Gastroesophageal sphincter (tissue), 4 donors: ENCODE measurements around the gene ARHGEF19. TPM values are rescaled to one million over a fixed set of nuclear protein-coding genes. Genes with fewer than 3 reads are reported as not detected.

Experiments used
- ATAC-seq: fragments of 150-250 bp; one replicate; pipeline ENCODE4 v1.9.1; 2016; ENCODE audit warnings: mild to moderate bottlenecking, moderate library complexity
- H3K27ac ChIP-seq, 4 donors: fragments of 200-600 bp; sonication (generic) in 3 of 4; 1 replicate in 3 of 4; 2 replicates in 1 of 4; pipeline ENCODE4 v1.5.1; 2016 to 2019
- H3K27me3 ChIP-seq: fragments of 200-600 bp; sonication (generic); one replicate; pipeline ENCODE4 v1.5.1; 2019
- H3K36me3 ChIP-seq, 2 donors: fragments of 200-600 bp; sonication (generic); one replicate each; pipeline ENCODE4 v1.5.1; 2019; ENCODE audit warnings: control low read depth in 1 of 2
- H3K4me1 ChIP-seq, 3 donors: fragments of 200-600 bp; sonication (generic); 1 replicate in 2 of 3; 2 replicates in 1 of 3; pipeline ENCODE4 v1.5.1; 2016 to 2019; ENCODE audit warnings: control low read depth in 2 of 3
- H3K4me3 ChIP-seq, 2 donors: fragments of 200-600 bp; sonication (generic); one replicate each; pipeline ENCODE4 v1.5.1; 2019; ENCODE audit warnings: mild to moderate bottlenecking in 1 of 2, moderate library complexity in 1 of 2
- H3K9me3 ChIP-seq, 3 donors: fragments of 200-600 bp; sonication (generic); one replicate each; pipeline ENCODE4 v1.5.1; 2017 to 2019; ENCODE audit warnings: control low read depth in 2 of 3
- EP300 ChIP-seq: sonication (generic); formaldehyde crosslinking; IDR thresholded peaks from one replicate; pipeline ENCODE4 v1.6.1; 2017; ENCODE audit warnings: antibody characterized with exemption, mild to moderate bottlenecking
- POLR2A ChIP-seq, 2 donors: fragments of 450-650 bp; IDR thresholded peaks; one replicate each; pipeline ENCODE4 v1.6.1; 2017; ENCODE audit warnings: antibody characterized with exemption in 2 of 2, mild to moderate bottlenecking in 2 of 2, moderate library complexity in 1 of 2
- POLR2AphosphoS5 ChIP-seq: sonication (generic); formaldehyde crosslinking; IDR thresholded peaks from one replicate; pipeline ENCODE4 v1.6.1; 2017; ENCODE audit warnings: antibody characterized with exemption
- WGBS, 2 donors: methylation state at CpG; one replicate each; pipeline ENCODE4 v1.1.5; 2018; ENCODE audit warnings: low coverage in 1 of 2; 5-methylcytosine and 5-hydroxymethylcytosine counted together
- total RNA-seq, 4 donors: library from RNA; depleted of rRNA; stranded (reverse); fragments of >200 nt; gene quantifications; one replicate each; pipeline ENCODE4 v1.1.0, GENCODE V29; 2016
- TF ChIP-seq, protein P1 (sequence below), 4 experiments: fragments of 200-600 bp in 2 of 4; fragments of 450-650 bp in 2 of 4; sonication (generic) in 1 of 4; IDR thresholded peaks; one replicate each; pipeline ENCODE4 v1.5.1; 2017 to 2019; ENCODE audit warnings: antibody characterized with exemption in 4 of 4, mild to moderate bottlenecking in 2 of 4, moderate library complexity in 2 of 4

The ARHGEF19 gene
- total RNA-seq, 4 donors from 2014 or later: 2.8 to 3.6 (median 3.4) TPM

DNA sequence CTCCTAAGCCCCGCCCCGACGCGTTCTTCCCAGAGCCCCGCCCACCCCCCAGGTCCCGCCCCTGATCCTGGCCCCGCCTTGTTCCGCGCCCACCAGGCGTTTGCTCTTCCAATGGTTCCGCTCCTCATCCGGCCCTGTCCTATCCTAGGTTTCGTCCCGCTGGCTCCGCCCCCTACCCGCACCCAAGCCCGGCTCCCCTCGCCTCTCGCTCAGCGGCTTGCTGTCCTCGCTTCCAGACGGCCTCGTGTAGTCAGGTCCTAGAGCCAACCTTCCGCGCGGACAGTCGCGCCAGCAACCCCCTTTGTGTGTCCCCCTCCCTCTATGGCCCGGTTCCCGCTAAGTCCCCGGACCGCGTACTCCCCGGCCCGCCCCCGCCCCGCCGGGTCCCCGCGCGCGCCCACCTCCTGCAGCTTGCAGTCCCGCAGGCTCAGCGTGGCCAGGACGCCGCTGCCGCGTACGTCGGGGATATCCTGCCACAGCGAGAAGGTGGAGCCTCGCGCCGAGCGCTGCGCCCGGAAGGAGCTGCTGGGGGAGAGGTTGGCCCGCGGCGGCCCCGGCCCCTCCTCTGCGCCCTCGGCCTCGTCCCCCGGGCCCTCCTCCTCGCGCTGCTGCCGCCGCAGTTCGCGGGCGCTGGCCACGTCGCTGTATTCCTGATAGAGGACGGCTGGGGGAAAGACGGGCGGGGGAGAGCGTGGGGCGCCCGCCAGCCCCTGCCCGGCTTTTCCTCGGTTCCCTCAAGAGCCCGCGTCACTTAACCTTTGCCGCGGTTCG, 5.7 kb downstream of the ARHGEF19 start:
- TF ChIP-seq POLR2AphosphoS5 (peak; percentile 68), EP300 (no peak), POLR2A (IDR thresholded peaks at IDR 0.05) (peak in 1 of 2 donors; percentile 44)
- TF ChIP-seq, protein P1, sequence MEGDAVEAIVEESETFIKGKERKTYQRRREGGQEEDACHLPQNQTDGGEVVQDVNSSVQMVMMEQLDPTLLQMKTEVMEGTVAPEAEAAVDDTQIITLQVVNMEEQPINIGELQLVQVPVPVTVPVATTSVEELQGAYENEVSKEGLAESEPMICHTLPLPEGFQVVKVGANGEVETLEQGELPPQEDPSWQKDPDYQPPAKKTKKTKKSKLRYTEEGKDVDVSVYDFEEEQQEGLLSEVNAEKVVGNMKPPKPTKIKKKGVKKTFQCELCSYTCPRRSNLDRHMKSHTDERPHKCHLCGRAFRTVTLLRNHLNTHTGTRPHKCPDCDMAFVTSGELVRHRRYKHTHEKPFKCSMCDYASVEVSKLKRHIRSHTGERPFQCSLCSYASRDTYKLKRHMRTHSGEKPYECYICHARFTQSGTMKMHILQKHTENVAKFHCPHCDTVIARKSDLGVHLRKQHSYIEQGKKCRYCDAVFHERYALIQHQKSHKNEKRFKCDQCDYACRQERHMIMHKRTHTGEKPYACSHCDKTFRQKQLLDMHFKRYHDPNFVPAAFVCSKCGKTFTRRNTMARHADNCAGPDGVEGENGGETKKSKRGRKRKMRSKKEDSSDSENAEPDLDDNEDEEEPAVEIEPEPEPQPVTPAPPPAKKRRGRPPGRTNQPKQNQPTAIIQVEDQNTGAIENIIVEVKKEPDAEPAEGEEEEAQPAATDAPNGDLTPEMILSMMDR (IDR thresholded peaks at IDR 0.05): no peak
- H3K4me1 ChIP-seq: peaks cover 0 to 32% (median 9%) of the 10 kb centered on the region in 3 donors
- H3K4me3 ChIP-seq: peak overlapping the region; percentile 36 to 55
- no peaks in the 10 kb centered on the region for H3K27me3 ChIP-seq
- no peaks in the 10 kb centered on the region for H3K9me3 ChIP-seq
- H3K27ac ChIP-seq: peak overlapping the region; percentile 68 to 97 (median 90)
- no peaks in the 10 kb centered on the region for H3K36me3 ChIP-seq
- ATAC-seq: peak; percentile 96
- WGBS, 2 donors: 0% methylated on average over 1 to 15 of the region's 87 CpGs

DNA sequence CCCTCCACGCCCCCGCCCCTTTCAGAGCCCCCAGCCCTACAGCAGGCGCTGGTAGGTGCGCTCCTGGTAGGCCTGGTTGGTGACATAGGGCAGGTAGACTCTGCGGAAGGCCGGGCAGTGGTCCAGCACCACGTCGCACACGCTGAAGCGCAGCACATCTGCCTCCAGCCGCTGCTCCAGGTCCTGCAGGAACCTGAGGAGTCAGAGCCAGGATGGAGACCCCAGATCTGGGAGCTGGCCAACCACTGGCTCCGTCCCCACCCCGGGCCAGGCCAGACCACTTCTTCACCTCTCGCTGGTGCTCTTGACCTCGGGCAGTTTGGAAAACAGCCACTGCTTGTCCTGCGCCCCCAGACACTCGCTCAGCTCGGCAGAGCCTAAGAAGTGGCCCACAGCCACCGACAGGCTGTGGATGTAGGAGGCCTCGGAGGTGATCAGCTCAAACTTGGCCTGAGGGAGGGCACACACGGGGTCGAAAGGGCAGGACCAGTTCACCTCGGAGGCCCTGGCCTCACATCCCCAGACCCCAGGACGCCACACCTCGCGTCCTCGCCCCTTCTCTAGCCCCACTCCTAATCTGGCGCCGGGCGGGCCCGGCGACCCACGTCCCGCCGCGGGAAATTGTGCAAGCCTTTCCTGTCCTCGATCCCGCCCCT, 6.4 kb downstream of the ARHGEF19 start:
- peak; percentile 19 for ATAC-seq
- Histone ChIP-seq H3K9me3 (no peaks in the 10 kb centered on the region), H3K27ac (peak overlapping the region; percentile 11 to 97 (median 90)), H3K27me3 (no peaks in the 10 kb centered on the region), H3K4me1 (peaks cover 0 to 32% (median 9%) of the 10 kb centered on the region in 3 donors), H3K36me3 (no peaks in the 10 kb centered on the region), H3K4me3 (peak overlapping the region; percentile 18 to 55)
- TF ChIP-seq, protein P1 (IDR thresholded peaks at IDR 0.05): no peak
- TF ChIP-seq POLR2AphosphoS5 (no peak), EP300 (no peak), POLR2A (IDR thresholded peaks at IDR 0.05) (no peak)
- WGBS, 2 donors: 0% methylated on average over 6 of the region's 38 CpGs; no CpG with 5 or more reads in 1 of the 2 donors

DNA sequence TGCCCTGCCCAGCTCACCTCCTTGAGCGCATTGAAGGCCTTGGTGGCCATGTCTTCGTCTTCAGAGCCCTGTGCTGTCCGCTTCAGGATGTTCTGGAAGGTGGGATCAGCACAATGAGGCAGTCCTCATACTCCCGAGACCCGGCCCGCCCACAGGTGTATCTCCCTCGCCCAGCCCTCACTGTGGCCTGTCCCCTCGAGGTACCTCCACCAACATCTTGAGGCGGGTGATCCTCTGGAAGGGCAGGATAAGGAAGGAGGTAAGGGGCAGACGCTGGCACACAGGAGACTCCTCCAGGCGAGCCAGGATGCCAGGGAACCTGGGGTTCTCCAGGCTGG, 7.1 kb downstream of the ARHGEF19 start:
- no CpG with 5 or more reads among the region's 11 CpGs for WGBS, 2 donors
- TF ChIP-seq POLR2AphosphoS5: no peak
- TF ChIP-seq, protein P1 (IDR thresholded peaks at IDR 0.05): peak in 1 of 4 experiments; percentile 1
- H3K4me3 ChIP-seq: no peak overlapping the region
- peaks cover 0 to 32% (median 9%) of the 10 kb centered on the region in 3 donors for H3K4me1 ChIP-seq
- no peaks in the 10 kb centered on the region for H3K27me3 ChIP-seq
- no peaks in the 10 kb centered on the region for H3K9me3 ChIP-seq
- no peak for ATAC-seq
- no peaks in the 10 kb centered on the region for H3K36me3 ChIP-seq
- peak overlapping the region in 2 of 4 donors; percentile 90 to 91 for H3K27ac ChIP-seq

DNA sequence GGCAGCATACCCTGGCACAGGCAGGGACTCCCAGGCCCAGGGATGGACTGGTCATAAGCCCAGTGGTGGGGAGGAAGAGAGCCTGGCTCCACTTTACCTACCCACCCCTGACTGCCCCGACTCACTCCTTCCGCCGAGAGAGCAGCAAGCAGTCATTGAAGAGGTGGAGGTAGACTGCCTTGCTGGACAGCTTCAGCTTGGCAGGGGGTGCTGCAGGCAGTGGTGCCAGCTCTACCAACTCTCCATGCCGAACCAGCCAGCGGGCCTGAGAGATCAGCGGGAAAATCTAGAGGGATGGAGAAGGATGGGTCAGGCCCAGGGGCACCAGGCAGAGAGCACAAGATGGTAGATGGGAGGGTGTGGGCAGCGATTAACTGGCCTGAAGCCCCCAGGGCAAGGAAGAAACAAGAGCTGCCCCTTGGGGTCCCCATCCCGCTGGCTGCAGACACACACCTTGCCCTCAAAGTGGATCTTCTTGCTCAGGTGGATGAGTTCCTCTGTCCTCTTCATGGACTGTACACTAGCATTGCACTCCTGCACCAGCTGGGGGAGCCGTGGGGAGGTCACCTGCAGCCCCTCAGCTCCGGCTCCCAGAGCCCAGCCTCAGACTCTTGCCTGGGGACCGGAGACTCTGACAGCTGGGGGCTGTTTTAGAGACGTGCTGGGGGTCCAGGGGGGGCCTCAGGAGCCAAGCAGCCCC, 7.7 kb downstream of the ARHGEF19 start:
- Histone ChIP-seq H3K4me3 (no peak overlapping the region), H3K36me3 (no peaks in the 10 kb centered on the region), H3K27ac (peak overlapping the region in 1 of 4 donors; percentile 91), H3K27me3 (no peaks in the 10 kb centered on the region), H3K9me3 (no peaks in the 10 kb centered on the region), H3K4me1 (peaks cover 0 to 32% (median 9%) of the 10 kb centered on the region in 3 donors)
- ATAC-seq: no peak
- 100% methylated on average over 1 of the region's 12 CpGs; no CpG with 5 or more reads in 1 of the 2 donors for WGBS, 2 donors
- TF ChIP-seq EP300 (no peak), POLR2AphosphoS5 (no peak)
- TF ChIP-seq, protein P1 (IDR thresholded peaks at IDR 0.05): peak in 3 of 4 experiments; percentile 20 to 43 (median 25)
